ENCODE results near the gene SORL1.
A peak's percentile ranks its signal among the peaks of the same experiment; 100 is the strongest.

SORL1 gene

GRCh38 chr11:121451178-121451985, 732 bp upstream of the SORL1 start:
- peak; percentile 20 for DNase-seq (ENCODE audit: low spot score)

GRCh38 chr11:121452609-121453150, 566 bp downstream of the SORL1 start, which contains the start of gene SORL1-AS1:
SORL1-AS1 (minus strand) TSS chr11:121452967.
- DNase-seq (ENCODE audit: low spot score): no peak

GRCh38 chr11:121453589-121454299, 1.6 kb downstream of the SORL1 start:
- no peak for DNase-seq (ENCODE audit: low spot score)

GRCh38 chr11:121455115-121455514, 3.0 kb downstream of the SORL1 start:
- DNase-seq (ENCODE audit: low spot score): no peak

- no peak for DNase-seq (ENCODE audit: low spot score)
Measured at GRCh38 chr11:121456151-121456550, 4.0 kb downstream of the SORL1 start.

- DNase-seq (ENCODE audit: low spot score): no peak
Measured at GRCh38 chr11:121456816-121457431, 4.8 kb downstream of the SORL1 start.

GRCh38 chr11:121458551-121458950, 6.4 kb downstream of the SORL1 start:
- no peak for DNase-seq (ENCODE audit: low spot score)

- DNase-seq (ENCODE audit: low spot score): peak; percentile 10
Measured at GRCh38 chr11:121459413-121460017, 7.4 kb downstream of the SORL1 start.

- no peak for DNase-seq (ENCODE audit: low spot score)
Measured at GRCh38 chr11:121460941-121461514, 8.9 kb downstream of the SORL1 start.

- DNase-seq (ENCODE audit: low spot score): no peak
Measured at GRCh38 chr11:121461843-121462242, 9.7 kb downstream of the SORL1 start.

- no peak for DNase-seq (ENCODE audit: low spot score)
Measured at GRCh38 chr11:121463689-121464335, 11.7 kb downstream of the SORL1 start.

GRCh38 chr11:121464352-121464946, 12.3 kb downstream of the SORL1 start:
- no peak for DNase-seq (ENCODE audit: low spot score)

GRCh38 chr11:121465709-121466062, 13.6 kb downstream of the SORL1 start:
- DNase-seq (ENCODE audit: low spot score): no peak

- DNase-seq (ENCODE audit: low spot score): no peak
Measured at GRCh38 chr11:121466063-121466794, 14.1 kb downstream of the SORL1 start.

GRCh38 chr11:121467471-121467870, 15.4 kb downstream of the SORL1 start:
- DNase-seq (ENCODE audit: low spot score): no peak

GRCh38 chr11:121467965-121468364, 15.9 kb downstream of the SORL1 start:
- DNase-seq (ENCODE audit: low spot score): no peak

GRCh38 chr11:121469910-121470309, 17.8 kb downstream of the SORL1 start:
- DNase-seq (ENCODE audit: low spot score): no peak

- no peak for DNase-seq (ENCODE audit: low spot score)
Measured at GRCh38 chr11:121471167-121471566, 19.1 kb downstream of the SORL1 start.

GRCh38 chr11:121472312-121472711, 20.2 kb downstream of the SORL1 start:
- DNase-seq (ENCODE audit: low spot score): no peak

- DNase-seq (ENCODE audit: low spot score): no peak
Measured at GRCh38 chr11:121473064-121473777, 21.1 kb downstream of the SORL1 start.
